HG03565 (cell line): ENCODE data around the gene TMEM127.
"Not testable (repeated sequence)": the region's sequence is repeated elsewhere in the genome, so short reads cannot be mapped to it uniquely, and the experiment has no call there.

Source experiments
- ATAC-seq: cut with Tn5 transposase; IDR thresholded peaks from one replicate; pipeline ENCODE4 v1.9.1; 2021; ENCODE audit warnings: mild to moderate bottlenecking, moderate library complexity; ENCODE audit not compliant: unreplicated experiment

Gene TMEM127

GRCh38 chr2:96264656-96265348 is 995 bp downstream of the TMEM127 start:
- peak; percentile 2 for ATAC-seq

- no peak for ATAC-seq
Measured at GRCh38 chr2:96264086-96264485, 1.7 kb downstream of the TMEM127 start.

GRCh38 chr2:96262306-96262705 is 3.5 kb downstream of the TMEM127 start:
- ATAC-seq = no peak

GRCh38 chr2:96261328-96262003 is 4.3 kb downstream of the TMEM127 start:
- ATAC-seq = no peak

GRCh38 chr2:96260387-96261260 is 5.2 kb downstream of the TMEM127 start:
- ATAC-seq = no peak

- no peak for ATAC-seq
Measured at GRCh38 chr2:96259497-96259921, 6.3 kb downstream of the TMEM127 start.

GRCh38 chr2:96258166-96259022 is 7.4 kb downstream of the TMEM127 start:
- ATAC-seq = no peak

- ATAC-seq = not testable (repeated sequence)
Measured at GRCh38 chr2:96257744-96258143, 8.1 kb downstream of the TMEM127 start.

- ATAC-seq = no peak
Measured at GRCh38 chr2:96256611-96257113, 9.1 kb downstream of the TMEM127 start.

GRCh38 chr2:96254571-96254970 is 11.2 kb downstream of the TMEM127 start:
- no peak for ATAC-seq

GRCh38 chr2:96253006-96253405 is 12.8 kb downstream of the TMEM127 start:
- no peak for ATAC-seq

- ATAC-seq = no peak
Measured at GRCh38 chr2:96252526-96252925, 13.3 kb downstream of the TMEM127 start.

- ATAC-seq = no peak
Measured at GRCh38 chr2:96251721-96252292, 14.0 kb downstream of the TMEM127 start.

GRCh38 chr2:96250188-96250587 is 15.6 kb downstream of the TMEM127 start:
- no peak for ATAC-seq

- no peak for ATAC-seq
Measured at GRCh38 chr2:96249654-96250053, 16.1 kb downstream of the TMEM127 start.

GRCh38 chr2:96248624-96249023 is 17.2 kb downstream of the TMEM127 start:
- ATAC-seq = no peak

- no peak for ATAC-seq
Measured at GRCh38 chr2:96247896-96248295, 17.9 kb downstream of the TMEM127 start.

GRCh38 chr2:96247009-96247408 is 18.8 kb downstream of the TMEM127 start:
- ATAC-seq = no peak

- no peak for ATAC-seq
Measured at GRCh38 chr2:96245609-96246390, 20.0 kb downstream of the TMEM127 start.
